OCI-LY3 (cell line): ENCODE measurements around the gene CYP1B1.
"Not testable (repeated sequence)": the region's sequence is repeated elsewhere in the genome, so short reads cannot be mapped to it uniquely, and the experiment has no call there.

ENCODE experiments used
- H2AFZ ChIP-seq: fragments of 200-600, 300-600 bp; shearing (Covaris generic); 2 replicates; pipeline ENCODE4 v1.6.0; 2014; ENCODE audit warnings: antibody characterized with exemption, low read depth, low read length
- H3K27ac ChIP-seq: fragments of 200-600, 300-600 bp; sonication (generic); 2 replicates; pipeline ENCODE4 v1.5.1; 2014; ENCODE audit warnings: mild to moderate bottlenecking, low read length, moderate library complexity, mixed read lengths
- H3K27me3 ChIP-seq: fragments of 200-600, 300-600 bp; sonication (generic); 2 replicates; pipeline ENCODE4 v1.6.1; 2014; ENCODE audit warnings: low read depth, low read length, mixed read lengths
- H3K36me3 ChIP-seq: fragments of 200-600, 300-600 bp; sonication (generic); replicated peaks from 2 replicates; pipeline ENCODE3; 2014; ENCODE audit warnings: low read depth, low read length, mixed read lengths
- H3K4me1 ChIP-seq: fragments of 300-600, 200-600 bp; sonication (generic); 2 replicates; pipeline ENCODE4 v1.6.1; 2014; ENCODE audit warnings: low read length, mixed read lengths
- H3K4me2 ChIP-seq: fragments of 200-600, 300-600 bp; sonication (generic); 2 replicates; pipeline ENCODE4 v1.6.1; 2014; ENCODE audit warnings: low read length, mixed read lengths
- H3K4me3 ChIP-seq: fragments of 300-600, 200-600 bp; sonication (generic); 2 replicates; pipeline ENCODE4 v1.5.1; 2014; ENCODE audit warnings: antibody characterized with exemption, mild to moderate bottlenecking, low read length, moderate library complexity
- H3K79me2 ChIP-seq: fragments of 300-600, 200-600 bp; shearing (Covaris generic); 2 replicates; pipeline ENCODE4 v1.6.1; 2014; ENCODE audit warnings: mild to moderate bottlenecking, low read length, mixed read lengths
- H3K9ac ChIP-seq: fragments of 300-600, 200-600 bp; shearing (Covaris generic); 2 replicates; pipeline ENCODE4 v1.6.0; 2014; ENCODE audit warnings: mild to moderate bottlenecking, low read length, moderate library complexity
- H3K9me3 ChIP-seq: fragments of 200-600, 300-600 bp; shearing (Covaris generic); 2 replicates; pipeline ENCODE4 v1.6.1; 2014; ENCODE audit warnings: low read length, mixed read lengths; ENCODE audit not compliant: insufficient read depth
- H4K20me1 ChIP-seq: fragments of 200-600, 300-600 bp; sonication (generic); 2 replicates; pipeline ENCODE4 v1.6.1; 2016; ENCODE audit warnings: low read length, mixed read lengths; ENCODE audit not compliant: insufficient read depth
- CTCF ChIP-seq: fragments of 200-600, 300-600 bp; sonication (generic); IDR thresholded peaks from 2 replicates; pipeline ENCODE4 v1.5.1; 2014; ENCODE audit warnings: antibody characterized with exemption, low read length, low read depth
- EZH2phosphoT487 ChIP-seq: fragments of 200-600 bp; shearing (Covaris generic); IDR thresholded peaks from 2 replicates; pipeline ENCODE4 v1.6.1; 2018; ENCODE audit warnings: antibody characterized with exemption, mixed run types, low read depth

Gene CYP1B1

GRCh38 chr2:38092196-38092902 is 16.4 kb upstream of the CYP1B1 start:
- TF ChIP-seq CTCF: no peak
- no peak for TF ChIP-seq EZH2phosphoT487
- H3K9me3 ChIP-seq: no peaks in the 10 kb centered on the region
- no peak overlapping the region for H3K4me3 ChIP-seq
- no peak overlapping the region for H3K27ac ChIP-seq
- no peaks in the 10 kb centered on the region for H4K20me1 ChIP-seq
- no peak overlapping the region for H3K4me2 ChIP-seq
- no peaks in the 10 kb centered on the region for H3K79me2 ChIP-seq
- H3K9ac ChIP-seq: no peak overlapping the region
- H2AFZ ChIP-seq: no peak overlapping the region
- H3K27me3 ChIP-seq: peaks cover 17% of the 10 kb centered on the region
- H3K4me1 ChIP-seq: no peaks in the 10 kb centered on the region
- H3K36me3 ChIP-seq: no peaks in the 10 kb centered on the region

GRCh38 chr2:38091760-38092159 is 15.8 kb upstream of the CYP1B1 start:
- Histone ChIP-seq H3K4me1 (no peaks in the 10 kb centered on the region), H3K9ac (no peak overlapping the region), H4K20me1 (no peaks in the 10 kb centered on the region), H3K9me3 (no peaks in the 10 kb centered on the region), H3K4me2 (no peak overlapping the region), H3K79me2 (no peaks in the 10 kb centered on the region), H3K36me3 (no peaks in the 10 kb centered on the region), H3K4me3 (no peak overlapping the region), H3K27me3 (peaks cover 18% of the 10 kb centered on the region), H2AFZ (no peak overlapping the region), H3K27ac (no peak overlapping the region)
- TF ChIP-seq EZH2phosphoT487: no peak
- no peak for TF ChIP-seq CTCF

- Histone ChIP-seq H3K4me1 (no peaks in the 10 kb centered on the region), H3K9ac (no peak overlapping the region), H3K4me3 (no peak overlapping the region), H3K27me3 (peaks cover 20% of the 10 kb centered on the region), H3K4me2 (no peak overlapping the region), H3K36me3 (no peaks in the 10 kb centered on the region), H2AFZ (no peak overlapping the region), H3K27ac (no peak overlapping the region), H3K79me2 (no peaks in the 10 kb centered on the region), H4K20me1 (no peaks in the 10 kb centered on the region), H3K9me3 (no peaks in the 10 kb centered on the region)
- TF ChIP-seq CTCF (no peak), EZH2phosphoT487 (no peak)
These were observed 15.0 kb upstream of the CYP1B1 start for GRCh38 chr2:38090928-38091327.

- not testable (repeated sequence) for H3K27ac ChIP-seq, H3K4me3 ChIP-seq, H3K4me1 ChIP-seq, H3K36me3 ChIP-seq, H4K20me1 ChIP-seq, H3K4me2 ChIP-seq, H2AFZ ChIP-seq, H3K79me2 ChIP-seq, H3K9me3 ChIP-seq, H3K9ac ChIP-seq
- H3K27me3 ChIP-seq: peaks cover 15% of the 10 kb centered on the region
These were observed 14.3 kb upstream of the CYP1B1 start for GRCh38 chr2:38090212-38090611.

- H3K36me3 ChIP-seq, H2AFZ ChIP-seq, H3K9me3 ChIP-seq, H3K79me2 ChIP-seq, H3K9ac ChIP-seq, H3K27ac ChIP-seq, H3K4me1 ChIP-seq, H3K4me2 ChIP-seq, H4K20me1 ChIP-seq, H3K4me3 ChIP-seq: not testable (repeated sequence)
- H3K27me3 ChIP-seq: peaks cover 15% of the 10 kb centered on the region
These were observed 10.2 kb upstream of the CYP1B1 start for GRCh38 chr2:38085998-38086698.

GRCh38 chr2:38084556-38084955 is 8.6 kb upstream of the CYP1B1 start:
- peaks cover 22% of the 10 kb centered on the region for H3K27me3 ChIP-seq
- H3K79me2 ChIP-seq, H3K27ac ChIP-seq, H3K4me1 ChIP-seq, H2AFZ ChIP-seq, H4K20me1 ChIP-seq, H3K9ac ChIP-seq, H3K9me3 ChIP-seq, H3K4me2 ChIP-seq, H3K4me3 ChIP-seq, H3K36me3 ChIP-seq: not testable (repeated sequence)

GRCh38 chr2:38082727-38083126 is 6.8 kb upstream of the CYP1B1 start:
- H3K9ac ChIP-seq, H3K9me3 ChIP-seq, H3K4me2 ChIP-seq, H2AFZ ChIP-seq, H4K20me1 ChIP-seq, H3K4me1 ChIP-seq, H3K79me2 ChIP-seq, H3K27ac ChIP-seq, H3K4me3 ChIP-seq, H3K36me3 ChIP-seq: not testable (repeated sequence)
- H3K27me3 ChIP-seq: peaks cover 28% of the 10 kb centered on the region
